Testis (tissue), 3 donors: Measurements from ENCODE around the gene KIAA1958. TPM values are rescaled to one million over a fixed set of nuclear protein-coding genes. Genes with fewer than 3 reads are reported as not detected.
"Not testable (repeated sequence)": the region's sequence is repeated elsewhere in the genome, so short reads cannot be mapped to it uniquely, and the experiment has no call there.

Experiments used
- DNase-seq: peaks from one replicate; pipeline ENCODE4 v3.0.0-alpha.2; 2019
- H3K27ac ChIP-seq, 2 donors: fragments of 200-600 bp; sonication (generic); one replicate each; pipeline ENCODE4 v1.5.1; 2019
- H3K27me3 ChIP-seq: fragments of 200-600 bp; sonication (generic); one replicate; pipeline ENCODE4 v1.5.1; 2019
- H3K36me3 ChIP-seq: fragments of 200-600 bp; sonication (generic); one replicate; pipeline ENCODE4 v1.5.1; 2017; ENCODE audit warnings: low read depth; ENCODE audit errors: missing control alignments
- H3K4me1 ChIP-seq: fragments of 200-600 bp; sonication (generic); one replicate; pipeline ENCODE4 v1.5.1; 2019
- H3K4me3 ChIP-seq, 2 donors: fragments of 200-600 bp; sonication (generic); one replicate each; pipeline ENCODE4 v1.5.1; 2017 to 2019
- H3K9me3 ChIP-seq: fragments of 200-600 bp; sonication (generic); one replicate; pipeline ENCODE4 v1.5.1; 2017
- POLR2A ChIP-seq: fragments of 450-650 bp; IDR thresholded peaks from one replicate; pipeline ENCODE4 v1.6.1; 2017; ENCODE audit warnings: antibody characterized with exemption, mild to moderate bottlenecking, moderate library complexity
- WGBS, 2 donors: methylation state at CpG; one replicate each; pipeline ENCODE4 v1.1.5; 2018; 5-methylcytosine and 5-hydroxymethylcytosine counted together
- intact Hi-C: fragments of 100-400 bp; cut with DNase I; formaldehyde crosslinking; loops from one replicate; pipeline ENCODE4 v1.15.1; 2023; ENCODE audit warnings: low total_unique reads
- polyA plus RNA-seq: library from polyadenylated mRNA; stranded (reverse); fragments of 350-450 nt; fragmentation: Illumina TruSeq; extraction: RNeasy Lipid Tissue Mini Kit (QIAGEN cat#74804); gene quantifications from one replicate; pipeline ENCODE4 v1.2.3, GENCODE V29; 2014; ENCODE audit warnings: low read depth, low replicate concordance; ENCODE audit not compliant: insufficient read depth
- total RNA-seq, 2 donors: library from RNA; depleted of rRNA; stranded (reverse); fragments of >200 nt; gene quantifications; one replicate each; pipeline ENCODE4 v1.2.3, GENCODE V29; 2016
- TF ChIP-seq, protein P1 (sequence below), 3 experiments: fragments of 450-650 bp in 2 of 3; fragments of 200-600 bp in 1 of 3; sonication (generic) in 1 of 3; IDR thresholded peaks; one replicate each; pipeline ENCODE4 v1.5.1; 2016 to 2019; ENCODE audit warnings: antibody characterized with exemption in 3 of 3, mild to moderate bottlenecking in 2 of 3, moderate library complexity in 1 of 3

KIAA1958 gene
- total and polyA plus RNA-seq, 3 donors from 2014 or later = 14.5 to 74.8 (median 66.5) TPM

DNA sequence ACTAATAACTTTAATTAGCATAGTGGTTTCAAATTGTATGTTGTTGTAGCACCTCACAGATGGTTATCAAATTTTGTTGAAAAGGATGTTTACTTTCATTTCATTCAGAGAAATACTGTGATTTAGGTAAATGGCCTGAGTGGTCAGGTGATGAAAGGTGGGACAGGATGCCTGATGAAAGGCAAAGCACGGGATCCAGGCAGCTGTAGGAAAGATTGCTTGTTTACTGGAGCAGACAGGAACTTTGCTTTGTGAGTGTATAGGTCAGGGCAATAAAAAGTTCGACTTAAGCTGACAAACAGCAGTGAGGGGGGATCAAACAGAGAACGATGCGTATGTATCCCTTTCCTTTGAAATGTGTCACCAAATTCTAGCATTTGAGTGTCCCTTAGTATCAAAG, 19.0 kb downstream of the KIAA1958 start:
- Histone ChIP-seq H3K4me3 (no peak overlapping the region), H3K27ac (no peak overlapping the region), H3K36me3 (no peaks in the 10 kb centered on the region), H3K9me3 (no peaks in the 10 kb centered on the region), H3K27me3 (no peaks in the 10 kb centered on the region), H3K4me1 (peaks cover 24% of the 10 kb centered on the region)
- no peak for TF ChIP-seq POLR2A
- TF ChIP-seq, protein P1, sequence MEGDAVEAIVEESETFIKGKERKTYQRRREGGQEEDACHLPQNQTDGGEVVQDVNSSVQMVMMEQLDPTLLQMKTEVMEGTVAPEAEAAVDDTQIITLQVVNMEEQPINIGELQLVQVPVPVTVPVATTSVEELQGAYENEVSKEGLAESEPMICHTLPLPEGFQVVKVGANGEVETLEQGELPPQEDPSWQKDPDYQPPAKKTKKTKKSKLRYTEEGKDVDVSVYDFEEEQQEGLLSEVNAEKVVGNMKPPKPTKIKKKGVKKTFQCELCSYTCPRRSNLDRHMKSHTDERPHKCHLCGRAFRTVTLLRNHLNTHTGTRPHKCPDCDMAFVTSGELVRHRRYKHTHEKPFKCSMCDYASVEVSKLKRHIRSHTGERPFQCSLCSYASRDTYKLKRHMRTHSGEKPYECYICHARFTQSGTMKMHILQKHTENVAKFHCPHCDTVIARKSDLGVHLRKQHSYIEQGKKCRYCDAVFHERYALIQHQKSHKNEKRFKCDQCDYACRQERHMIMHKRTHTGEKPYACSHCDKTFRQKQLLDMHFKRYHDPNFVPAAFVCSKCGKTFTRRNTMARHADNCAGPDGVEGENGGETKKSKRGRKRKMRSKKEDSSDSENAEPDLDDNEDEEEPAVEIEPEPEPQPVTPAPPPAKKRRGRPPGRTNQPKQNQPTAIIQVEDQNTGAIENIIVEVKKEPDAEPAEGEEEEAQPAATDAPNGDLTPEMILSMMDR (IDR thresholded peaks at IDR 0.05) = no peak
- WGBS, 2 donors = 78 to 87% methylated on average over 4 of the region's 4 CpGs
- intact Hi-C loops = no loop called here
- DNase-seq = no peak

DNA sequence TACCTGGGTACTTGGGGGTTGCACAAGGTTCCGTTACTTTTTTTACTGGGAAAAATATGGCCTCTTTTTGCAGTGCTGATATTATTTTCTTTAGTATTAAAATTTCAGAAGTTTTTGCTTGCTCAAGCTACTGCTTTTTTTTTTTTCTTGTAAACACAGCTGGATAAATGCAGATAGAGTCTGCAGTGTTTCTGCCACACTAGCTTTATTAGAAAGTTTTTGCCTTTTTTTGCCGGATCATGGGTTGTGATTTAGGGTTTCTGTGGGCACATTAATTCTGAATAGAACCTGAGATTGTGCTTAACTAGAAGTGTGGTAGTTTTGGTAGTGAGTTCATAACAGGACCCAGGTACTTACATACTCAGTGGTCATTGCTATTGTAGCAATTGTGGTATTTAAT, 19.9 kb downstream of the KIAA1958 start:
- H3K27me3 ChIP-seq = no peaks in the 10 kb centered on the region
- TF ChIP-seq, protein P1 (IDR thresholded peaks at IDR 0.05) = no peak
- no peak for TF ChIP-seq POLR2A
- no peak overlapping the region for H3K4me3 ChIP-seq
- H3K4me1 ChIP-seq = peaks cover 20% of the 10 kb centered on the region
- no peaks in the 10 kb centered on the region for H3K9me3 ChIP-seq
- WGBS, 2 donors = 41 to 52% methylated on average over 2 of the region's 2 CpGs
- H3K36me3 ChIP-seq = no peaks in the 10 kb centered on the region
- peak overlapping the region in 1 of 2 donors; percentile 51 for H3K27ac ChIP-seq
- DNase-seq = no peak
- intact Hi-C loops = no loop called here

DNA sequence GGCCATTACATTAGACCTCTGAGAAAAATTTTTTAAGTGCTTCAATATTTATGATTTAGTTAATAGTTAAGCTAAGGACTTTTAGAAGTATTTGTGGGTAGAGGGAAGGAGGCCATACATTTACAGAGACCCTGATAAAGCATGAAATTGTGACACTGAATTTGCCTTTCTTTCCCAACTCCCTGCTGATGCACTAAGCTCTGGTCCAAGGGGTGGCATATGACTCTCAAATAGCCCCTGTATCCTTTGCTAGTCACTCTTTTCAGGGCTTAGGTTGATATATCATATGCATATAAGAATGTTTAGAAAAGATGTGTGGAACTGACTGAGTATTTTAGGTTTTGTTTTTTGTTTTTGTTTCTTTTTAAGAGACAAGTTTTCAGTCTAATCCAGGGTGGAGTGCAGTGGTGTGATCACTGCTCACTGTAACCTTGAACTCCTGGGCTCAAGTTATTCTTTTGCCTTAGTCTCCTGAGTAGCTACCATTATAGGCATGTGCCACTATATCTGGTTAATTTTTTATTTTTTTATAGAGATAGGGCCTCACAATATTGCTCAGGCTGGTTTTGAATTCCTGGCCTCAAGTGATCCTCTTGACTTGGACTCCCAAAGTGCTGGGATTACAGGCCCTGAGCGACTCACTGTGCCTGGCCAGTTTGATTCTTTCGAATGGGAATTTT, 20.5 kb downstream of the KIAA1958 start:
- peak overlapping the region in 1 of 2 donors; percentile 51 for H3K27ac ChIP-seq
- peaks cover 19% of the 10 kb centered on the region for H3K4me1 ChIP-seq
- no peaks in the 10 kb centered on the region for H3K9me3 ChIP-seq
- H3K27me3 ChIP-seq = no peaks in the 10 kb centered on the region
- intact Hi-C loops = no loop called here
- 67 to 92% methylated on average over 2 of the region's 2 CpGs for WGBS, 2 donors
- no peak for DNase-seq
- no peak for TF ChIP-seq POLR2A
- H3K36me3 ChIP-seq = no peaks in the 10 kb centered on the region
- no peak overlapping the region for H3K4me3 ChIP-seq

DNA sequence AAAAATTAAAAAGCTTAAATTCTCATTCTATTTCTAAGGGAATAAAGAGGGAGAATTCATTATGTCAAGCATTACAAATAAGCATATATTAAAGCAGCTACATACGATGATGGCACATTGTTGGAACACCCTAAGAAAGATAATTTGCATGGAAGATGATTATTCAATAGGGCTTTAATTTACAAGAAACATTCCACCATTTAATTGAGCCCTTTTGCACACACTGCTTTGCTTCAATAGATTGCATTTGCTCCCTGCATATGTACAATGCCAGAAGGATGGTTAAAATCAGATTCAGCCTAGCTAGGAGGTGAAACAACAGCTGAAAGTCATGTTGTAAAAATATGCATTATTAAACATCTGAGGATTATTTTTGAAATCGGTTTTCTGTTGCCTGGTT, 21.8 kb downstream of the KIAA1958 start:
- Histone ChIP-seq H3K36me3 (no peaks in the 10 kb centered on the region), H3K4me1 (peaks cover 19% of the 10 kb centered on the region), H3K9me3 (no peaks in the 10 kb centered on the region), H3K4me3 (no peak overlapping the region), H3K27ac (no peak overlapping the region), H3K27me3 (no peaks in the 10 kb centered on the region)
- WGBS, 2 donors = 73 to 78% methylated on average over 2 of the region's 2 CpGs
- DNase-seq = no peak
- no peak for TF ChIP-seq POLR2A
- TF ChIP-seq, protein P1 (IDR thresholded peaks at IDR 0.05) = no peak
- intact Hi-C loops = no loop called here

DNA sequence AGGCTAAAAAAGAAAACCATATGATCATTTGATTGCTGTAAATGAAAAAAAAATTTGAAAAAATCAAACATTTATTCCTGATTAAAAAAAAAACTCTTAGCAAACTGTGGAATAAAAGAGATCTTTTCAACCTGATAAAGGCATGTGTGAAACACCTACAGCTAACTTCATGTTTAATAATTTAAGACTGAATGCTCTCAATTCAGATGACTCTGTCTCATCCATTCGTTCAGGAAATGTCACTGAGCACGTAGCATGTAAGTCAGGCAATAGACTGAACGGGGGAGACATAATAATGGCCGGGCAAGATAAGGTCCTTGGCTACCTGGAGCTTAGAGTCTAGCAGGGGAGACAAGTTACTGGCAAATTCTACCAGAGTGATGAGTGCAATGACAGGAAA, 25.8 kb downstream of the KIAA1958 start:
- intact Hi-C loops, H3K36me3 ChIP-seq, H3K27me3 ChIP-seq: not testable (repeated sequence)

DNA sequence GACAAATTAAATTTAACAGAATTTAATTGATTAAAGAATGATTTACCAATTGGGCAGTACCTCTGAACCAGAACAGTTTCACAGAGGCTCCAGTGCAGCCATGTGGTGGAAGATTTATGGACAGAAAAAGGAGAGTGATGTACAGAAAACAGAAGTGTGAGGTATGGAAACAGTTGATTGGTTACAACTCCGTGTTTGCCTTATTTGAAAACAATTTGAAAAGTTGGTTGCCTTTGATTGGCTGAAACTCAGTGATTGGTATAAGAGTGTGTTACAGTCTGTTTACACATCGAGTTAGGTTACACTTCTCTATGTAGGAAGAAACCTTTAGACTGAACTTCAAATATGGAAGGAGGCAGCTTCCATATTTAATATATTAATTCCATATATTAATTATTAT, 30.1 kb downstream of the KIAA1958 start:
- no peak overlapping the region for H3K27ac ChIP-seq
- TF ChIP-seq, protein P1 (IDR thresholded peaks at IDR 0.05) = no peak
- no peaks in the 10 kb centered on the region for H3K4me1 ChIP-seq
- intact Hi-C loops = no loop called here
- DNase-seq = no peak
- H3K9me3 ChIP-seq = no peaks in the 10 kb centered on the region
- H3K36me3 ChIP-seq = no peaks in the 10 kb centered on the region
- WGBS, 2 donors = 80 to 83% methylated on average over 2 of the region's 2 CpGs
- H3K27me3 ChIP-seq = no peaks in the 10 kb centered on the region
- no peak overlapping the region for H3K4me3 ChIP-seq

More for the DNA sequence above, 25.8 kb downstream of the KIAA1958 start:
- not testable (repeated sequence) for H3K9me3 ChIP-seq, H3K4me3 ChIP-seq, DNase-seq, H3K4me1 ChIP-seq, H3K27ac ChIP-seq
- WGBS, 2 donors = 73 to 90% methylated on average over 4 of the region's 4 CpGs
